Ishikawa (cell line): ENCODE data around the gene TMEM245.

ENCODE experiments used
- CEBPB ChIP-seq: IDR thresholded peaks from 2 replicates; pipeline ENCODE4 v1.6.1; 2012
- CREB1 ChIP-seq: IDR thresholded peaks from 2 replicates; pipeline ENCODE4 v1.6.1; 2012; ENCODE audit warnings: low read depth
- EP300 ChIP-seq: IDR thresholded peaks from 2 replicates; pipeline ENCODE4 v1.6.1; 2012; ENCODE audit warnings: borderline replicate concordance
- FOXM1 ChIP-seq: IDR thresholded peaks from 2 replicates; pipeline ENCODE4 v1.6.1; 2012; ENCODE audit warnings: low read depth, borderline replicate concordance
- NFIC ChIP-seq: IDR thresholded peaks from 2 replicates; pipeline ENCODE4 v1.6.1; 2012
- RAD21 ChIP-seq: IDR thresholded peaks from 2 replicates; pipeline ENCODE4 v1.6.1; 2012; ENCODE audit warnings: low read depth
- TAF1 ChIP-seq: IDR thresholded peaks from 2 replicates; pipeline ENCODE4 v1.6.1; 2012; ENCODE audit warnings: low read depth, mild to moderate bottlenecking
- TCF12 ChIP-seq: IDR thresholded peaks from 2 replicates; pipeline ENCODE4 v1.6.1; 2012; ENCODE audit warnings: low read depth
- TEAD4 ChIP-seq: IDR thresholded peaks from 2 replicates; pipeline ENCODE4 v1.6.1; 2012
- YY1 ChIP-seq: IDR thresholded peaks from 2 replicates; pipeline ENCODE4 v1.6.1; 2012; ENCODE audit warnings: low read depth
- TF ChIP-seq, protein P1 (sequence below): IDR thresholded peaks from 2 replicates; pipeline ENCODE4 v1.6.1; 2012; ENCODE audit warnings: low read depth, mild to moderate bottlenecking
- TF ChIP-seq, protein P2 (sequence below): IDR thresholded peaks from 2 replicates; pipeline ENCODE4 v1.6.1; 2012
- TF ChIP-seq, protein P3 (sequence below): IDR thresholded peaks from 2 replicates; pipeline ENCODE4 v1.6.1; 2012

DNA sequence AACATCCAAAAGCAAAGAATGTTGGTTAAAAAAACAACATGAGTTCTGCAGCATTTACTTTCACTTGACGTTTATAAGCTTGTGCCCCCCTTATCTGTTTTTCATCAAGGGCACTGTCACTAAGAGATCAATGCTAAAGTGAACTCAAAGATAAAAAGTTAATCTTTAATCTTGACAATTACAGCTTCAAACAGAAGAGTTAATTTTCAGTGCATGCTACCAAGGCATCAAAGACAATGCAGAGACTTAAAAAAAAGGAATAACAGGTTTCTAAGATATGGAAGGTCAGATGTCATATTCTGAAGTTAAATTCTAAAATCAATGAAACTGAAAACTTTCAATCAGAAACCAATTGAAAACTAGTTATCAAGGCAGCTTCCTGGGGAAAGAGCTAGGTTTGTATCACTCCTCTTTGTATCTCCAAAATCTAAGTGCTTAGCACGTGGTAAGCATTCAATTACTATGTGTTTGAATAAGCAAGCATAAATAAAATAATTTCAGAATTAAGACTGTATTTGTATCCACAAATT is 37.6 kb downstream of the TMEM245 start:
- TF ChIP-seq, protein P1, sequence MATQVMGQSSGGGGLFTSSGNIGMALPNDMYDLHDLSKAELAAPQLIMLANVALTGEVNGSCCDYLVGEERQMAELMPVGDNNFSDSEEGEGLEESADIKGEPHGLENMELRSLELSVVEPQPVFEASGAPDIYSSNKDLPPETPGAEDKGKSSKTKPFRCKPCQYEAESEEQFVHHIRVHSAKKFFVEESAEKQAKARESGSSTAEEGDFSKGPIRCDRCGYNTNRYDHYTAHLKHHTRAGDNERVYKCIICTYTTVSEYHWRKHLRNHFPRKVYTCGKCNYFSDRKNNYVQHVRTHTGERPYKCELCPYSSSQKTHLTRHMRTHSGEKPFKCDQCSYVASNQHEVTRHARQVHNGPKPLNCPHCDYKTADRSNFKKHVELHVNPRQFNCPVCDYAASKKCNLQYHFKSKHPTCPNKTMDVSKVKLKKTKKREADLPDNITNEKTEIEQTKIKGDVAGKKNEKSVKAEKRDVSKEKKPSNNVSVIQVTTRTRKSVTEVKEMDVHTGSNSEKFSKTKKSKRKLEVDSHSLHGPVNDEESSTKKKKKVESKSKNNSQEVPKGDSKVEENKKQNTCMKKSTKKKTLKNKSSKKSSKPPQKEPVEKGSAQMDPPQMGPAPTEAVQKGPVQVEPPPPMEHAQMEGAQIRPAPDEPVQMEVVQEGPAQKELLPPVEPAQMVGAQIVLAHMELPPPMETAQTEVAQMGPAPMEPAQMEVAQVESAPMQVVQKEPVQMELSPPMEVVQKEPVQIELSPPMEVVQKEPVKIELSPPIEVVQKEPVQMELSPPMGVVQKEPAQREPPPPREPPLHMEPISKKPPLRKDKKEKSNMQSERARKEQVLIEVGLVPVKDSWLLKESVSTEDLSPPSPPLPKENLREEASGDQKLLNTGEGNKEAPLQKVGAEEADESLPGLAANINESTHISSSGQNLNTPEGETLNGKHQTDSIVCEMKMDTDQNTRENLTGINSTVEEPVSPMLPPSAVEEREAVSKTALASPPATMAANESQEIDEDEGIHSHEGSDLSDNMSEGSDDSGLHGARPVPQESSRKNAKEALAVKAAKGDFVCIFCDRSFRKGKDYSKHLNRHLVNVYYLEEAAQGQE: no peak
- TF ChIP-seq, protein P2, sequence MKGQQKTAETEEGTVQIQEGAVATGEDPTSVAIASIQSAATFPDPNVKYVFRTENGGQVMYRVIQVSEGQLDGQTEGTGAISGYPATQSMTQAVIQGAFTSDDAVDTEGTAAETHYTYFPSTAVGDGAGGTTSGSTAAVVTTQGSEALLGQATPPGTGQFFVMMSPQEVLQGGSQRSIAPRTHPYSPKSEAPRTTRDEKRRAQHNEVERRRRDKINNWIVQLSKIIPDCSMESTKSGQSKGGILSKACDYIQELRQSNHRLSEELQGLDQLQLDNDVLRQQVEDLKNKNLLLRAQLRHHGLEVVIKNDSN: no peak
- TF ChIP-seq, protein P3, sequence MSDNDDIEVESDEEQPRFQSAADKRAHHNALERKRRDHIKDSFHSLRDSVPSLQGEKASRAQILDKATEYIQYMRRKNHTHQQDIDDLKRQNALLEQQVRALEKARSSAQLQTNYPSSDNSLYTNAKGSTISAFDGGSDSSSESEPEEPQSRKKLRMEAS: no peak
- TF ChIP-seq EP300 (no peak), CEBPB (no peak), RAD21 (no peak), FOXM1 (no peak), TAF1 (no peak), TCF12 (no peak), YY1 (no peak), TEAD4 (no peak), NFIC (no peak), CREB1 (no peak)
